Transverse colon (tissue), 4 donors: Measurements from ENCODE around the gene HS3ST2. TPM values are rescaled to one million over a fixed set of nuclear protein-coding genes. Genes with fewer than 3 reads are reported as not detected.

ENCODE experiments used
- DNase-seq: peaks from one replicate; pipeline ENCODE4 v3.0.0-alpha.2; 2019
- H3K27ac ChIP-seq, 4 donors: fragments of 200-600 bp; sonication (generic); 2 replicates each; pipeline ENCODE4 v1.5.1; 2016 to 2018; ENCODE audit warnings: inconsistent platforms in 4 of 4
- H3K27me3 ChIP-seq: fragments of 200-600 bp; sonication (generic); 2 replicates; pipeline ENCODE4 v1.5.1; 2017; ENCODE audit warnings: inconsistent platforms
- H3K36me3 ChIP-seq, 4 donors: fragments of 200-600 bp; sonication (generic); 2 replicates each; pipeline ENCODE4 v1.5.1; 2017 to 2019; ENCODE audit warnings: inconsistent platforms in 4 of 4
- H3K4me1 ChIP-seq, 4 donors: fragments of 200-600 bp; sonication (generic); 2 replicates each; pipeline ENCODE4 v1.5.1; 2017 to 2020; ENCODE audit warnings: inconsistent platforms in 4 of 4
- H3K4me3 ChIP-seq, 4 donors: fragments of 200-600 bp; sonication (generic); 1 replicate in 1 of 4; 2 replicates in 3 of 4; pipeline versions ENCODE4 v1.5.1 to v1.6.1; 2017 to 2019; ENCODE audit warnings: inconsistent platforms in 4 of 4
- H3K9me3 ChIP-seq, 2 donors: fragments of 200-600 bp; sonication (generic); 2 replicates each; pipeline ENCODE4 v1.5.1; 2017 to 2019; ENCODE audit warnings: inconsistent platforms in 2 of 2
- CTCF ChIP-seq, 5 experiments: fragments of 200-600 bp in 3 of 5; fragments of 450-650 bp in 2 of 5; sonication (generic) in 3 of 5; IDR thresholded peaks; 1 replicate in 2 of 5; 2 replicates in 3 of 5; pipeline ENCODE4 v1.5.1; 2016 to 2017; ENCODE audit warnings: antibody characterized with exemption in 5 of 5, inconsistent platforms in 3 of 5, mild to moderate bottlenecking in 2 of 5, moderate library complexity in 1 of 5
- EP300 ChIP-seq: sonication (generic); formaldehyde crosslinking; IDR thresholded peaks from one replicate; pipeline ENCODE4 v1.6.1; 2017; ENCODE audit warnings: antibody characterized with exemption, low read depth
- POLR2A ChIP-seq: fragments of 450-650 bp; IDR thresholded peaks from one replicate; pipeline ENCODE4 v1.6.1; 2016; ENCODE audit warnings: antibody characterized with exemption, mild to moderate bottlenecking, moderate library complexity
- POLR2AphosphoS5 ChIP-seq, 3 donors: sonication (generic); formaldehyde crosslinking; IDR thresholded peaks; one replicate each; pipeline ENCODE4 v1.6.1; 2016; ENCODE audit warnings: antibody characterized with exemption in 3 of 3
- WGBS, 2 donors: methylation state at CpG; one replicate each; pipeline ENCODE4 v1.1.5; 2018; ENCODE audit warnings: low coverage in 1 of 2; 5-methylcytosine and 5-hydroxymethylcytosine counted together
- in situ Hi-C, 4 donors: fragments of 200-750 bp; cut with MboI; loops; one replicate each; pipeline versions ENCODE4 v1.15.0 to v1.15.1; 2017; ENCODE audit warnings: low sequenced_read_pairs in 3 of 4, low pct_ligation_motif_present in 1 of 4, low pct_unique_long_range_greater_than_20kb in 1 of 4
- intact Hi-C: fragments of 100-400 bp; cut with DNase I; formaldehyde crosslinking; loops from one replicate; pipeline ENCODE4 v1.15.1; 2023; ENCODE audit warnings: low total_unique reads
- total RNA-seq, 4 donors: library from RNA; depleted of rRNA; stranded (reverse); fragments of >200 nt; gene quantifications; one replicate each; pipeline ENCODE4 v1.1.0, GENCODE V29; 2016

HS3ST2 gene
- total RNA-seq, 4 donors from 2014 or later: 0.32 to 4.5 (median 2.2) TPM

GRCh38 chr16:22878955-22879354 lies 65.0 kb downstream of the HS3ST2 start:
- 56 to 66% methylated on average over 4 to 6 of the region's 6 CpGs for WGBS, 2 donors

DNA sequence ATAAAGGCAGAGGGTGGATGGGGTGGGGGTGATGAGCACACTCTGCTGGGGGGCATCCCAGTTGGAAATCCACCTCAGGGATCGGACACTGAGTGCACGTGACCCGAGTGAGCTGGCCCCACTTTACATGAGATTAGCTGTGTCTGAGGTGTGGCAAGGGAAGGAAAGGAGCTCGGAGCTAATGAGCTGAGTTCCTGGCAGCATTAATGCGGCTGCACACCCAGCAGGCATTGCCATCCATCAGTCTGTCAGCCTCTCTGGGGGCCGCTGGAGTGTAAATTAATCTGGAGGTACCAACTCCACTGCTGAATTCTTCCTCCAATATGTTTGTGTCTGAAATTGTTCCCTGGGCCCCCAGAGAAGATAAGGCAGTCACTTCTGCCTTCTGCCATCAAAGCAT lies 65.5 kb downstream of the HS3ST2 start:
- WGBS, 2 donors: 62% methylated on average over 6 of the region's 6 CpGs; no CpG with 5 or more reads in 1 of the 2 donors

More at GRCh38 chr16:22878955-22879354, 65.0 kb downstream of the HS3ST2 start:
- no peaks in the 10 kb centered on the region for H3K9me3 ChIP-seq
- in situ Hi-C loops (no loop called here), intact Hi-C loops (no loop called here)
- no peaks in the 10 kb centered on the region for H3K27me3 ChIP-seq
- H3K27ac ChIP-seq: no peak overlapping the region
- no peak overlapping the region for H3K4me3 ChIP-seq
- H3K36me3 ChIP-seq: no peaks in the 10 kb centered on the region
- TF ChIP-seq POLR2AphosphoS5 (IDR thresholded peaks at IDR 0.05): no peak
- TF ChIP-seq POLR2A: no peak
- TF ChIP-seq CTCF (IDR thresholded peaks at IDR 0.05): no peak
- TF ChIP-seq EP300: no peak
- H3K4me1 ChIP-seq: no peaks in the 10 kb centered on the region
- DNase-seq: no peak

DNA sequence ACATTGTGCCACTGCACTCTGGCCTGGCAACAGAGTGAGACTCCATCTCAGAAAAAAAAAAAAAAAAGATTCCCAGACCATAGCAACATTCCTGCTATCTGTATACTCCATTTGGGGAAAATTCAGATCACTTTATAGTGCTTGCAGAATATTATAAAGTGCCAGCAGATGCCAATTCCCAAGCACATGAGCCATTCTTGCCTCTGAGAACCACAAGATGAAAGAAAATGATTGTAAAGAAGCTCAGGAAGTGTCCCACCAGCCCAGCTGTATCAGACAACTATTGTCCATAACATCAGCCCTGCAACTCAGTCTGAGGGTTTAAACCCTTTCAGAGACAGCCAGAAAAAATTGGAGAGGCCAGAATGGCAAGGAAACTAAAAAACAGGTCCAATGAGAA lies 69.0 kb downstream of the HS3ST2 start:
- H3K36me3 ChIP-seq: no peaks in the 10 kb centered on the region
- H3K9me3 ChIP-seq: no peaks in the 10 kb centered on the region
- no peak for DNase-seq
- no peak overlapping the region for H3K27ac ChIP-seq
- intact Hi-C loops: no loop called here
- H3K4me1 ChIP-seq: no peaks in the 10 kb centered on the region
- H3K4me3 ChIP-seq: no peak overlapping the region
- in situ Hi-C loops: no loop called here
- no peak for TF ChIP-seq CTCF (IDR thresholded peaks at IDR 0.05)
- no peak for TF ChIP-seq POLR2A
- TF ChIP-seq EP300: no peak
- no peak for TF ChIP-seq POLR2AphosphoS5 (IDR thresholded peaks at IDR 0.05)
- no peaks in the 10 kb centered on the region for H3K27me3 ChIP-seq

More for the DNA sequence above, 65.5 kb downstream of the HS3ST2 start:
- Histone ChIP-seq H3K4me1 (no peaks in the 10 kb centered on the region), H3K27ac (no peak overlapping the region), H3K9me3 (no peaks in the 10 kb centered on the region), H3K4me3 (no peak overlapping the region), H3K36me3 (no peaks in the 10 kb centered on the region), H3K27me3 (no peaks in the 10 kb centered on the region)
- DNase-seq: no peak
- intact Hi-C loops: no loop called here
- TF ChIP-seq POLR2A (no peak), CTCF (IDR thresholded peaks at IDR 0.05) (no peak), POLR2AphosphoS5 (IDR thresholded peaks at IDR 0.05) (no peak), EP300 (no peak)
- in situ Hi-C loops: no loop called here

GRCh38 chr16:22885951-22886350 lies 72.0 kb downstream of the HS3ST2 start:
- in situ Hi-C loops: no loop called here

More at GRCh38 chr16:22885951-22886350, 72.0 kb downstream of the HS3ST2 start:
- DNase-seq: no peak
- no peak overlapping the region for H3K4me3 ChIP-seq
- no peak overlapping the region for H3K27ac ChIP-seq
- 69 to 78% methylated on average over 3 of the region's 3 CpGs for WGBS, 2 donors
- intact Hi-C loops: no loop called here
- no peaks in the 10 kb centered on the region for H3K4me1 ChIP-seq
- H3K9me3 ChIP-seq: no peaks in the 10 kb centered on the region
- no peaks in the 10 kb centered on the region for H3K36me3 ChIP-seq
- TF ChIP-seq CTCF (IDR thresholded peaks at IDR 0.05) (no peak), POLR2AphosphoS5 (IDR thresholded peaks at IDR 0.05) (no peak), EP300 (no peak), POLR2A (no peak)
- peaks cover 12% of the 10 kb centered on the region for H3K27me3 ChIP-seq
